GM12873 (cell line): ENCODE measurements around the gene CPLX1.

Experiments used
- TF ChIP-seq, protein P1 (sequence below): IDR thresholded peaks from 2 replicates; pipeline ENCODE4 v1.5.1; 2012; ENCODE audit warnings: low read depth, mild to moderate bottlenecking, moderate library complexity, low read length, control low read depth; ENCODE audit not compliant: insufficient read depth; ENCODE audit errors: missing control alignments

The CPLX1 gene

DNA sequence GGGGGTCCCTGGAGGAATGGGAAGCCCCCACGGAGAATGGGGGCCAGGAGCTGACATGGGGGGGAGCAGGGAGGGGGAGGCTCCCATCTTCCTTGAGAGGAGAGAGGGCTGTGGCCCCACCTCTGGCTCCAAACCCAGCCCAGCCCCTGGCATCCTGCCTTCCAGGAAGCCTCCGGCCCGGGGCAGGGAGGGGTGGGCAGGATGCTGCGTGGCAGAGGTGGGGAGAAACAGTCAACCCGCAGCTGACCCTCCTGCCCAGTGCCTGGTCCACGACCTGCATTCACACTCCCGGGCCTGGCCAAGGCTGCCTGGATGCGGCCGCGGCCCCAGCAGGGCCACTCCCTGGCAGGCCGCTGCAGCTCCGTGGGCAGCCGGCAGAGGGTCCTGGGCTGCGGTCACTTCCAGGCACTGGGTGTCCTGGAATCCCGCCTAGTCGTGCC lies 39.0 kb downstream of the CPLX1 start:
- TF ChIP-seq, protein P1, sequence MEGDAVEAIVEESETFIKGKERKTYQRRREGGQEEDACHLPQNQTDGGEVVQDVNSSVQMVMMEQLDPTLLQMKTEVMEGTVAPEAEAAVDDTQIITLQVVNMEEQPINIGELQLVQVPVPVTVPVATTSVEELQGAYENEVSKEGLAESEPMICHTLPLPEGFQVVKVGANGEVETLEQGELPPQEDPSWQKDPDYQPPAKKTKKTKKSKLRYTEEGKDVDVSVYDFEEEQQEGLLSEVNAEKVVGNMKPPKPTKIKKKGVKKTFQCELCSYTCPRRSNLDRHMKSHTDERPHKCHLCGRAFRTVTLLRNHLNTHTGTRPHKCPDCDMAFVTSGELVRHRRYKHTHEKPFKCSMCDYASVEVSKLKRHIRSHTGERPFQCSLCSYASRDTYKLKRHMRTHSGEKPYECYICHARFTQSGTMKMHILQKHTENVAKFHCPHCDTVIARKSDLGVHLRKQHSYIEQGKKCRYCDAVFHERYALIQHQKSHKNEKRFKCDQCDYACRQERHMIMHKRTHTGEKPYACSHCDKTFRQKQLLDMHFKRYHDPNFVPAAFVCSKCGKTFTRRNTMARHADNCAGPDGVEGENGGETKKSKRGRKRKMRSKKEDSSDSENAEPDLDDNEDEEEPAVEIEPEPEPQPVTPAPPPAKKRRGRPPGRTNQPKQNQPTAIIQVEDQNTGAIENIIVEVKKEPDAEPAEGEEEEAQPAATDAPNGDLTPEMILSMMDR, result no peak

DNA sequence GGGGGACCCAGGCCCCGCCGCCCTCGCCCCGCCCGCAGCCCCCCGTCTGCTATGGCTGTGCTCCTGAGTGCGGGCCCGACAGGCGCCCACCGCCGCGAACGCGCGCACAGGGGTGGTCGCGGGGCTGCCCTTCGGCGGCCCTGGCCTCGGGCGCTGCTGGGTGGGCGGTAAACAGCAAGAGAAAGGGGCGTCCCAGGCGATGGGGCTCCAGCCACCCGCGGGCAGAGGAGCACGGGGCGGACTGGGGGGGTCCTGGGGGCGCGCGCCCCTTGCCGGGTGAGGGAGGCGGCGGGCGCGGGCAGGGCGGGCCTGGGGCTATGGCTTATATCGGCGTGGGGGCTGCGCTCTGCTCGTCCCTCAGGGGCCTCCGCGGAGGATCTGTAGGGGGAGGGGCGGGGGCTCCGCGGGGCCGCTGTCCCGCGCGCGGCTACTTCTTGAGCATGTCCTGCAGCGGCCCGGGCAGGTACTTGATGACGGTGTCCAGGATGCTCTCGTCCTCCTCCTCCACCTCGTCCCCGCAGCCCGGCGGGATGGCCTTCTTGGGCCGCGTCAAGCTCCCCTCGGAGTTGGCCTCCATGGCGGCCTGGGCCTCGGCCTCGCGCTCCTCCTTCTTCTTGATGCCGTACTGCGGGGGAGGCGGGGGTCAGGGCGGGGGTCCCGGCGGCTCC lies 39.7 kb downstream of the CPLX1 start:
- TF ChIP-seq, protein P1, result no peak

- TF ChIP-seq, protein P1, result no peak
Measured at GRCh38 chr4:785332-786073, 40.4 kb downstream of the CPLX1 start.

DNA sequence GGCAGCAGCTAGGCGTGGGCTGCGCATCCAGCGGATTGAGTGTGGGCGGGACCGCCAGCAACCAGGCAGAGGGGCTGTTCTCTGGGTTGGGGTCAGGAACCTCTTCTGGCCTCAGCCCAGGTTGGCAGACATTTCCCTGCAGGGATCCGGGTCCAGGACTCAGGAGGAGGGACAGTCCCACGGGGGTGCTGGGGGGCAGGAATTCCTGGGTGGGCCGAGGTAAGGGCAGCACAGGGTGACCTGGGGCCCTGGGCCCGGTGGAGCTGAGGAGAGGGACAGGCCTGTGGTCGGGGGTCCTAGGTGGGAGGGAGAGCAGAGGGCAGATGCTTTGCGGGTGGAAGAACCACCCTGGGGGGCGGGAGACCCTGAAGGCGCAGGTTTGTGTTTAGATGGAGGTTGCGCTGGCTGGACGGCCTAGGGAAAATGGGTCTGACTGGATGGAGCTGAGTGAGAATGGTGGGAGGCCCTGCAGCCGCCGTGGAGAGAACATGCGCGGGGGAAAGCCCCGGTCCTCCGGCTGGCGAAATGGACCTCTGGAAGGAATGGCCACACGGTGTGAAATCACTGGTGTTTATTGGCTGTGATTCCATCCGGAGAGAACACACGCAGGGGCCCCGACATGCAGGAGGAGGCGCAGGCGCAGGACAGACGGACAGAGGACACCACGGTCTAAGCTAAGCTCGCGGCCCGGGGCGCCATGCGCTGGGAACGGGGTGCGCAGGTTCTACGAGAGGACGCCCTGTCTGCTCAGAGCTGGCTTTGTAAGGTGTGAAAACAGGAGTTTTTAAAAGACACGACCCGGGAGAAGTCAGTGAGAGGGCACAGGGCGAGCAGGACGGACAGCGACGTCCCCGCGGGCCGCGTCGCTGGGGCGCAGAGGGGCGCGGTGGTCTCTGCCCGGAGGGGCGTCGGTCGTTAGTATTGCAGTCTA lies 41.3 kb downstream of the CPLX1 start:
- TF ChIP-seq, protein P1, result no peak

DNA sequence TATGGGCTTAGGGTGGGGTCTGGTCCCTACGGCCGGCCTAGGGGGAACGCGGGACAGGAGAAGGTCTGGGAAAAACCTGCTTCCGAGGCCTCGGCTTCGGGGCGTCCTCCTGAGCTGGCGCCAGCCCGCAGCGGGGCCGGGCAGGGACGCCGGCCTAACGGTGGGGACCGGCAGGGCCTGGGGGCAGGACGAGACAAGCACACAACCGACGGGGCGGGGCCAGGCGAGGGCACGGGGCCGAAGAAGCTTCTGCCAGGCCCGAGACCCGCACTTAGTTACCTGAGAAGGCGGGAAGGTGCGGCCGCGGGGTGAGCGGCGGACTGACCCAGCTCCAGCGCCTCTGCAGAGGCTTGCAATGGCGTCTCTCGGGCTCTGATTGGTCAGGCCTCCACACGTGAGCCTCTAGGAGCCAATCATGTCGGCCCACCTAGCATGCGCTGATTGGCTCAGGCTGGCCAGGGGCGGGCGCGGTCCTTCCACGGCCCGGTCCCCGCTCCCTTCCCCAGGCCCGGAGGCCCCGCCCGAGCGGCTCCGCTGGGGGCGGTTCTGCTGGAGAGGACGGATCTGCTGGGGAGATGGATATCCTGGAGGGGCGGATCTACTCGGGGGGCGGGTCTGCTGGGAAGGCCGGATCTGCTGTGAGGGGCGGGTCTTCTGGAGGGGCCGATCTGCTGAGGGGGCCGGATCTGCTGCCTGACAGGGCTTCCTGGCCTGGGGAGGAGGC lies 44.3 kb downstream of the CPLX1 start:
- TF ChIP-seq, protein P1, result no peak

GRCh38 chr4:780716-781492 lies 45.0 kb downstream of the CPLX1 start:
- TF ChIP-seq, protein P1, result no peak
